Measurements from ENCODE around the gene RNF217. TPM values are rescaled to one million over a fixed set of nuclear protein-coding genes. Genes with fewer than 3 reads are reported as not detected.

RNF217 gene
- total and polyA plus RNA-seq, 2 of the 13 experiments (the other 11 are each of a cell fraction or from before 2014, with no cell fraction given): 2.2 to 2.4 TPM

DNA sequence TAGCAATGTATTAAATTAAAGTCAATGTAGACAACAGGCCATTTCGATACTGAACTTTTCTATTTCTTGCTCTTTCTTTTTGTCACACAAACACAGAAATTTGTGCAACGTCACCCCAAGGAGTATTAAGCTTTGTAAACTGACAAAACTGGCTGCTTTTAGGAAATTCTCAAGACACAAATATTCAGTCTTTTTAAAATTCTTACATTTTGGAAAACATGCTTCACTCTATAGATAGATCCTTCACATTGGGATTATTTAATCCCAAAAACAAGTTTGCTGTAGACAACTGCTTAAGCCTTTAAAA lies 121.4 kb downstream of the RNF217 start:
- H3K9me3 ChIP-seq (ENCODE audit: low read length): no peaks in the 10 kb centered on the region
- WGBS (ENCODE audit: low lambda C conversion rate): 29% methylated on average over 2 of the region's 2 CpGs
- H3K9ac ChIP-seq (ENCODE audit: insufficient read depth, low read depth, low read length): no peak overlapping the region
- no peak overlapping the region for H3K27ac ChIP-seq (ENCODE audit: extremely low read length, insufficient read depth, low read length)
- ChIA-PET CTCF (ENCODE audit: low intra/inter-chr PET ratio, low total read pairs) (no interaction called here), POLR2A (no interaction called here)
- intact Hi-C loops (cut with micrococcal nuclease; ENCODE audit: unreplicated experiment) (loop anchor here (10.0 kb wide), 1 partner anchor 119 kb away; the partner anchor contains the start of gene RNF217), in situ Hi-C loops (cut with HindIII; ENCODE audit: extremely low pct_ligation_motif_present, low pct_unique_long_range_greater_than_20kb) (no loop called here)
- H3K4me2 ChIP-seq (ENCODE audit: low read depth, low read length): no peak overlapping the region
- no peak overlapping the region for H2AFZ ChIP-seq (ENCODE audit: low read length)
- BruUV-seq (replicated peaks): no TSS peak
- no peak overlapping the region for H3K4me3 ChIP-seq (replicated peaks in 1 of 3; ENCODE audit: insufficient read depth in 1 of 3, low read depth in 2 of 3, low read length in 3 of 3)
- FAIRE-seq: no peak
- no peaks in the 10 kb centered on the region for H4K20me1 ChIP-seq (ENCODE audit: insufficient read depth, low read length)
- DNase-seq (ENCODE audit: low spot score): no peak
- no peaks in the 10 kb centered on the region for H3K79me2 ChIP-seq (ENCODE audit: insufficient read depth, low read length)
- H3K27me3 ChIP-seq (ENCODE audit: control insufficient read depth in 1 of 2, insufficient read depth in 2 of 2, low read length in 2 of 2): no peaks in the 10 kb centered on the region
- H3K4me1 ChIP-seq (ENCODE audit: insufficient read depth, low read length): no peaks in the 10 kb centered on the region
- no peaks in the 10 kb centered on the region for H3K36me3 ChIP-seq (replicated peaks in 1 of 2; ENCODE audit: control insufficient read depth in 1 of 2, insufficient read depth in 2 of 2, low read length in 2 of 2)
- no peak for ATAC-seq
- TF ChIP-seq, protein P1, sequence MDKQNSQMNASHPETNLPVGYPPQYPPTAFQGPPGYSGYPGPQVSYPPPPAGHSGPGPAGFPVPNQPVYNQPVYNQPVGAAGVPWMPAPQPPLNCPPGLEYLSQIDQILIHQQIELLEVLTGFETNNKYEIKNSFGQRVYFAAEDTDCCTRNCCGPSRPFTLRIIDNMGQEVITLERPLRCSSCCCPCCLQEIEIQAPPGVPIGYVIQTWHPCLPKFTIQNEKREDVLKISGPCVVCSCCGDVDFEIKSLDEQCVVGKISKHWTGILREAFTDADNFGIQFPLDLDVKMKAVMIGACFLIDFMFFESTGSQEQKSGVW (CRISPR knock-in tag; IDR thresholded peaks at IDR 0.05; ENCODE audit: borderline replicate concordance): no peak
- TF ChIP-seq ZNF354B (CRISPR knock-in tag; IDR thresholded peaks at IDR 0.05): no peak
- no peak for TF ChIP-seq JUN (CRISPR knock-in tag; IDR thresholded peaks at IDR 0.05)
- no peak for TF ChIP-seq ZNF30 (CRISPR knock-in tag; IDR thresholded peaks at IDR 0.05)
- TF ChIP-seq NR3C1 (CRISPR knock-in tag; IDR thresholded peaks at IDR 0.05): no peak
- TF ChIP-seq, protein P2, sequence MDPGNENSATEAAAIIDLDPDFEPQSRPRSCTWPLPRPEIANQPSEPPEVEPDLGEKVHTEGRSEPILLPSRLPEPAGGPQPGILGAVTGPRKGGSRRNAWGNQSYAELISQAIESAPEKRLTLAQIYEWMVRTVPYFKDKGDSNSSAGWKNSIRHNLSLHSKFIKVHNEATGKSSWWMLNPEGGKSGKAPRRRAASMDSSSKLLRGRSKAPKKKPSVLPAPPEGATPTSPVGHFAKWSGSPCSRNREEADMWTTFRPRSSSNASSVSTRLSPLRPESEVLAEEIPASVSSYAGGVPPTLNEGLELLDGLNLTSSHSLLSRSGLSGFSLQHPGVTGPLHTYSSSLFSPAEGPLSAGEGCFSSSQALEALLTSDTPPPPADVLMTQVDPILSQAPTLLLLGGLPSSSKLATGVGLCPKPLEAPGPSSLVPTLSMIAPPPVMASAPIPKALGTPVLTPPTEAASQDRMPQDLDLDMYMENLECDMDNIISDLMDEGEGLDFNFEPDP (CRISPR knock-in tag; conservative IDR thresholded peaks at IDR 0.05): no peak
- TF ChIP-seq SMARCE1 (IDR thresholded peaks at IDR 0.05; ENCODE audit: borderline replicate concordance): no peak
- TF ChIP-seq, protein P3, sequence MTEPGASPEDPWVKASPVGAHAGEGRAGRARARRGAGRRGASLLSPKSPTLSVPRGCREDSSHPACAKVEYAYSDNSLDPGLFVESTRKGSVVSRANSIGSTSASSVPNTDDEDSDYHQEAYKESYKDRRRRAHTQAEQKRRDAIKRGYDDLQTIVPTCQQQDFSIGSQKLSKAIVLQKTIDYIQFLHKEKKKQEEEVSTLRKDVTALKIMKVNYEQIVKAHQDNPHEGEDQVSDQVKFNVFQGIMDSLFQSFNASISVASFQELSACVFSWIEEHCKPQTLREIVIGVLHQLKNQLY (CRISPR knock-in tag; IDR thresholded peaks at IDR 0.05): no peak
- no peak for TF ChIP-seq HDAC1 (CRISPR knock-in tag; IDR thresholded peaks at IDR 0.05)
- no peak for TF ChIP-seq DPF2 (CRISPR knock-in tag; IDR thresholded peaks at IDR 0.05; ENCODE audit: borderline replicate concordance, low read depth)
- TF ChIP-seq ZNF557 (CRISPR knock-in tag; IDR thresholded peaks at IDR 0.05): no peak
- TF ChIP-seq MTA1 (CRISPR knock-in tag; IDR thresholded peaks at IDR 0.05; ENCODE audit: borderline replicate concordance): no peak
- TF ChIP-seq, protein P4, sequence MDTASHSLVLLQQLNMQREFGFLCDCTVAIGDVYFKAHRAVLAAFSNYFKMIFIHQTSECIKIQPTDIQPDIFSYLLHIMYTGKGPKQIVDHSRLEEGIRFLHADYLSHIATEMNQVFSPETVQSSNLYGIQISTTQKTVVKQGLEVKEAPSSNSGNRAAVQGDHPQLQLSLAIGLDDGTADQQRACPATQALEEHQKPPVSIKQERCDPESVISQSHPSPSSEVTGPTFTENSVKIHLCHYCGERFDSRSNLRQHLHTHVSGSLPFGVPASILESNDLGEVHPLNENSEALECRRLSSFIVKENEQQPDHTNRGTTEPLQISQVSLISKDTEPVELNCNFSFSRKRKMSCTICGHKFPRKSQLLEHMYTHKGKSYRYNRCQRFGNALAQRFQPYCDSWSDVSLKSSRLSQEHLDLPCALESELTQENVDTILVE (CRISPR knock-in tag; IDR thresholded peaks at IDR 0.05): no peak
- no peak for TF ChIP-seq CENPX (CRISPR knock-in tag; IDR thresholded peaks at IDR 0.05)
- TF ChIP-seq GABPB1 (CRISPR knock-in tag; IDR thresholded peaks at IDR 0.05): no peak
- TF ChIP-seq CBFB (CRISPR knock-in tag; IDR thresholded peaks at IDR 0.05): no peak
- no peak for TF ChIP-seq ADNP (CRISPR knock-in tag; IDR thresholded peaks at IDR 0.05)
- TF ChIP-seq RBM39 (IDR thresholded peaks at IDR 0.05; ENCODE audit: low read depth, low read length, poor library complexity, severe bottlenecking): no peak

Data from HepG2 (cell line).